Lower leg skin (tissue), 3 donors: Measurements from ENCODE around the gene CDK3.

Experiments
- CTCF ChIP-seq, 3 donors: fragments of 450-650 bp; IDR thresholded peaks; one replicate each; pipeline ENCODE4 v1.5.1; 2016; ENCODE audit warnings: antibody characterized with exemption in 3 of 3, mild to moderate bottlenecking in 3 of 3, moderate library complexity in 2 of 3
- POLR2A ChIP-seq, 2 donors: fragments of 450-650 bp; IDR thresholded peaks; one replicate each; pipeline ENCODE4 v1.6.1; 2016 to 2017; ENCODE audit warnings: antibody characterized with exemption in 2 of 2, mild to moderate bottlenecking in 1 of 2, moderate library complexity in 1 of 2

GRCh38 chr17:76014925-76015261 is 14.2 kb downstream of the CDK3 start:
- TF ChIP-seq POLR2A (IDR thresholded peaks at IDR 0.05): no peak
- no peak for TF ChIP-seq CTCF (IDR thresholded peaks at IDR 0.05)
